NCI-H1930 (cell line): Measurements from ENCODE around the gene ST6GALNAC3.

Experiments
- DNase-seq, 2 experiments: peaks; one replicate each; lab custom pipeline; 2025; lab: John Stamatoyannopoulos, UW

The ST6GALNAC3 gene

GRCh38 chr1:76433526-76433925, 359.0 kb downstream of the ST6GALNAC3 start:
- DNase-seq: peak in 1 of 2 experiments; percentile 16

- DNase-seq: no peak
Measured at GRCh38 chr1:76443217-76443616, 368.7 kb downstream of the ST6GALNAC3 start.

GRCh38 chr1:76444773-76445172, 370.2 kb downstream of the ST6GALNAC3 start:
- DNase-seq: no peak

GRCh38 chr1:76450229-76450628, 375.7 kb downstream of the ST6GALNAC3 start:
- DNase-seq: no peak

- DNase-seq: no peak
Measured at GRCh38 chr1:76463278-76463677, 388.7 kb downstream of the ST6GALNAC3 start.

GRCh38 chr1:76463849-76464248, 389.3 kb downstream of the ST6GALNAC3 start:
- DNase-seq: no peak

- DNase-seq: no peak
Measured at GRCh38 chr1:76465030-76465429, 390.5 kb downstream of the ST6GALNAC3 start.

GRCh38 chr1:76470166-76470565, 395.6 kb downstream of the ST6GALNAC3 start:
- DNase-seq: no peak

- no peak for DNase-seq
Measured at GRCh38 chr1:76471536-76471935, 397.0 kb downstream of the ST6GALNAC3 start.

- DNase-seq: no peak
Measured at GRCh38 chr1:76473591-76473990, 399.0 kb downstream of the ST6GALNAC3 start.

- DNase-seq: no peak
Measured at GRCh38 chr1:76474922-76475321, 400.4 kb downstream of the ST6GALNAC3 start.

- no peak for DNase-seq
Measured at GRCh38 chr1:76477156-76477555, 402.6 kb downstream of the ST6GALNAC3 start.

- no peak for DNase-seq
Measured at GRCh38 chr1:76480827-76481226, 406.3 kb downstream of the ST6GALNAC3 start.

- DNase-seq: no peak
Measured at GRCh38 chr1:76481672-76482071, 407.1 kb downstream of the ST6GALNAC3 start.

GRCh38 chr1:76482272-76482671, 407.7 kb downstream of the ST6GALNAC3 start:
- no peak for DNase-seq

- DNase-seq: no peak
Measured at GRCh38 chr1:76491737-76492136, 417.2 kb downstream of the ST6GALNAC3 start.

GRCh38 chr1:76492752-76493430, 418.3 kb downstream of the ST6GALNAC3 start:
- no peak for DNase-seq

- DNase-seq: no peak
Measured at GRCh38 chr1:76494807-76495206, 420.3 kb downstream of the ST6GALNAC3 start.

- no peak for DNase-seq
Measured at GRCh38 chr1:76496871-76497270, 422.3 kb downstream of the ST6GALNAC3 start.

GRCh38 chr1:76500116-76500515, 425.6 kb downstream of the ST6GALNAC3 start:
- no peak for DNase-seq

GRCh38 chr1:76501136-76501535, 426.6 kb downstream of the ST6GALNAC3 start:
- DNase-seq: no peak

GRCh38 chr1:76501586-76502219, 427.2 kb downstream of the ST6GALNAC3 start:
- no peak for DNase-seq

GRCh38 chr1:76503100-76503499, 428.6 kb downstream of the ST6GALNAC3 start:
- no peak for DNase-seq

GRCh38 chr1:76503736-76504135, 429.2 kb downstream of the ST6GALNAC3 start:
- DNase-seq: no peak
